ENCODE data around the gene P2RX1.
"Not testable (repeated sequence)": the region's sequence is repeated elsewhere in the genome, so short reads cannot be mapped to it uniquely, and the experiment has no call there.

The P2RX1 gene

GRCh38 chr17:3885271-3885670, 31.0 kb downstream of the P2RX1 start:
- DNase-seq: no peak

GRCh38 chr17:3884188-3884587, 32.1 kb downstream of the P2RX1 start:
- DNase-seq: no peak

- no peak for DNase-seq
These were observed 34.0 kb downstream of the P2RX1 start for GRCh38 chr17:3882276-3882675.

GRCh38 chr17:3880983-3881382, 35.3 kb downstream of the P2RX1 start:
- no peak for DNase-seq

- no peak for DNase-seq
These were observed 36.5 kb downstream of the P2RX1 start for GRCh38 chr17:3879591-3880417.

- DNase-seq: no peak
These were observed 37.1 kb downstream of the P2RX1 start for GRCh38 chr17:3879186-3879585.

- DNase-seq: no peak
These were observed 39.0 kb downstream of the P2RX1 start for GRCh38 chr17:3877220-3877619.

- DNase-seq: no peak
These were observed 40.9 kb downstream of the P2RX1 start for GRCh38 chr17:3875317-3875716.

GRCh38 chr17:3873862-3874261, 42.4 kb downstream of the P2RX1 start:
- no peak for DNase-seq

GRCh38 chr17:3870871-3871306, 45.4 kb downstream of the P2RX1 start:
- DNase-seq: no peak

GRCh38 chr17:3867606-3868005, 48.7 kb downstream of the P2RX1 start:
- DNase-seq: no peak

- DNase-seq: no peak
These were observed 49.2 kb downstream of the P2RX1 start for GRCh38 chr17:3867106-3867505.

- DNase-seq: no peak
These were observed 50.0 kb downstream of the P2RX1 start for GRCh38 chr17:3866276-3866675.

- no peak for DNase-seq
These were observed 51.1 kb downstream of the P2RX1 start for GRCh38 chr17:3865176-3865575.

- DNase-seq: no peak
These were observed 51.7 kb downstream of the P2RX1 start for GRCh38 chr17:3864534-3864933.

- no peak for DNase-seq
These were observed 54.2 kb downstream of the P2RX1 start for GRCh38 chr17:3861761-3862681.

- DNase-seq: no peak
These were observed 55.1 kb downstream of the P2RX1 start for GRCh38 chr17:3860939-3861700.

- no peak for DNase-seq
These were observed 56.3 kb downstream of the P2RX1 start for GRCh38 chr17:3859940-3860339.

GRCh38 chr17:3857261-3858105, 58.8 kb downstream of the P2RX1 start:
- DNase-seq: no peak

GRCh38 chr17:3854204-3854603, 62.1 kb downstream of the P2RX1 start:
- DNase-seq: not testable (repeated sequence)

GRCh38 chr17:3852561-3852960, 63.7 kb downstream of the P2RX1 start:
- DNase-seq: no peak

- no peak for DNase-seq
These were observed 64.7 kb downstream of the P2RX1 start for GRCh38 chr17:3851461-3852100.

Data from NCI-H187 treated with DMSO at 0.1 percent for 48 hours (cell line).